Measurements from ENCODE around the gene METTL23. TPM values are rescaled to one million over a fixed set of nuclear protein-coding genes. Genes with fewer than 3 reads are reported as not detected.
"Not testable (repeated sequence)": the region's sequence is repeated elsewhere in the genome, so short reads cannot be mapped to it uniquely, and the experiment has no call there.

Gene METTL23
- total RNA-seq, 1 donor from 2014 or later: 28.5 TPM

GRCh38 chr17:76695059-76695831, 31.4 kb upstream of the METTL23 start:
- no peak for DNase-seq (ENCODE audit: low spot score)

- no peak for DNase-seq (ENCODE audit: low spot score)
These were observed 29.6 kb upstream of the METTL23 start for GRCh38 chr17:76696763-76697701.

GRCh38 chr17:76697702-76698465, 28.8 kb upstream of the METTL23 start:
- no peak for DNase-seq (ENCODE audit: low spot score)

GRCh38 chr17:76698466-76698977, 28.1 kb upstream of the METTL23 start:
- not testable (repeated sequence) for DNase-seq (ENCODE audit: low spot score)

GRCh38 chr17:76700270-76700616, 26.4 kb upstream of the METTL23 start:
- no peak for DNase-seq (ENCODE audit: low spot score)

- no peak for DNase-seq (ENCODE audit: low spot score)
These were observed 25.8 kb upstream of the METTL23 start for GRCh38 chr17:76700617-76701470.

- DNase-seq (ENCODE audit: low spot score): no peak
These were observed 25.1 kb upstream of the METTL23 start for GRCh38 chr17:76701471-76701967.

- no peak for DNase-seq (ENCODE audit: low spot score)
These were observed 24.6 kb upstream of the METTL23 start for GRCh38 chr17:76702076-76702475.

- DNase-seq (ENCODE audit: low spot score): no peak
These were observed 23.6 kb upstream of the METTL23 start for GRCh38 chr17:76702941-76703637.

GRCh38 chr17:76704805-76705204, 21.8 kb upstream of the METTL23 start:
- DNase-seq (ENCODE audit: low spot score): no peak

GRCh38 chr17:76706817-76707216, 19.8 kb upstream of the METTL23 start:
- no peak for DNase-seq (ENCODE audit: low spot score)

GRCh38 chr17:76707985-76708807, 18.4 kb upstream of the METTL23 start:
- DNase-seq (ENCODE audit: low spot score): no peak

GRCh38 chr17:76709077-76709950, 17.3 kb upstream of the METTL23 start:
- DNase-seq (ENCODE audit: low spot score): peak; percentile 89

- peak; percentile 70 for DNase-seq (ENCODE audit: low spot score)
These were observed 16.4 kb upstream of the METTL23 start for GRCh38 chr17:76709951-76710862.

GRCh38 chr17:76710863-76711611, 15.6 kb upstream of the METTL23 start, which contains the start of gene MXRA7:
MXRA7 (minus strand) TSS chr17:76710965; CDS start chr17:76710946, 19 bp downstream.
- peak; percentile 74 for DNase-seq (ENCODE audit: low spot score)

GRCh38 chr17:76712321-76712720, 14.3 kb upstream of the METTL23 start:
- DNase-seq (ENCODE audit: low spot score): not testable (repeated sequence)
